HG03280 (cell line): Measurements from ENCODE around the gene COG2.

Experiments used
- ATAC-seq: cut with Tn5 transposase; IDR thresholded peaks from one replicate; pipeline ENCODE4 v1.9.1; 2021; ENCODE audit warnings: mild to moderate bottlenecking, moderate library complexity; ENCODE audit not compliant: unreplicated experiment

COG2 gene

GRCh38 chr1:230668227-230668626, 25.9 kb downstream of the COG2 start:
- no peak for ATAC-seq

DNA sequence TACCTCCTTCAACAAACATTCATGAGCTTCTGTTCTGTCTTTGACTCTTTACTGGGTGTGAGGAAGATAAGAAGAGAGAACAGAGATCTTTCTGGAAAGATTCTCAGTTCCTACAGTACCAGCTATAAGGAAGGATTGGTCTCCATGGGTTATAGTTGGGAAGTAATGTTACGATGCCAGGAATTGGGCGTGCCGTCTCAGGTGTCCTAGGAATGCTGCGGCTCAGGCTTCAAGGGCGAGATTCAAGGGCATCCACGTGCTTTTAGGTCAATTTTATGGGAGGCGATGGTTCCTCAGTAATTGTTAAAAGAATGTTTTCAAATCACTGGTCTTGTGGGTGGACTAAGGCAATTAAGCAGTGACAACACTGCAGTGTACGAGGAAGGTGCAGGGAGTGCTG, 27.3 kb downstream of the COG2 start:
- no peak for ATAC-seq

- ATAC-seq = no peak
Observed at GRCh38 chr1:230674581-230674980, 32.3 kb downstream of the COG2 start.

- no peak for ATAC-seq
Observed at GRCh38 chr1:230677200-230677599, 34.9 kb downstream of the COG2 start.

DNA sequence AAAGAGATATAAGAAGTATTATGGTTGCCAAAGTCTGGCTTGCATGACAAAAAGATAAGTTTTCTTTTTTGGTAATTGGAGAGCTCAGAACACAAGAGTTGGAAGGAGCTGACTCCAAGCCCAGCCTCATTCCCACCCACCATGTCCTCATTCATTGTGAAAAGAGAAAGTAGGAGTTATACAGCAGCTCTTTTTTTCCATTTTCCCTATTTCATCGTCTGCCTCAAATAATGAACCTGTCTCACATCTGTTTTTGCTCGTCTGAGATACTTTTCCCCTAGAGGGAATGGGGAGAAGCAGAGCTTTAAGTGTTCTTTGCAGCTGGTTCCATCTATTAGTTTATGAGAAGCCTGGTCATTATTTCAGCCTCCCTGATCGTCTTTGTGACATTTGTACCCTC, 36.9 kb downstream of the COG2 start:
- ATAC-seq = no peak

DNA sequence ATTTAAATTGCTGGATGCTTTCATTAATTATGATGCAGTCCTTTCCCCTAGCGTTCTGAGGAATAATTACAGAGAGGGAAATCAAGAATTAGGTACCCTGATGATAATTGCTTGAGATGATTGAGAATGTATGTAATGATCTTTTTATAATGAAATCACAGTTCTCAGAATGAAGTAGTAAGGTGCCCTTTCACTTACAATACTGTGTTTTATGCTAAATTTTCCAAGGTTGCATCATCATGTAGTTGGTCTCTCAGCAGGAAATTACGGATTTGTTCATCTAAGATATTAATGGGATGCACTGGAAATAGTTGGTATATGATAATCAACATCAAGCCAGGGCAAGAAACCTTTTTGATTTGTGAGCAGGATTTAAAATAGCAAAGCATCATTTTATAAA, 37.5 kb downstream of the COG2 start:
- no peak for ATAC-seq

DNA sequence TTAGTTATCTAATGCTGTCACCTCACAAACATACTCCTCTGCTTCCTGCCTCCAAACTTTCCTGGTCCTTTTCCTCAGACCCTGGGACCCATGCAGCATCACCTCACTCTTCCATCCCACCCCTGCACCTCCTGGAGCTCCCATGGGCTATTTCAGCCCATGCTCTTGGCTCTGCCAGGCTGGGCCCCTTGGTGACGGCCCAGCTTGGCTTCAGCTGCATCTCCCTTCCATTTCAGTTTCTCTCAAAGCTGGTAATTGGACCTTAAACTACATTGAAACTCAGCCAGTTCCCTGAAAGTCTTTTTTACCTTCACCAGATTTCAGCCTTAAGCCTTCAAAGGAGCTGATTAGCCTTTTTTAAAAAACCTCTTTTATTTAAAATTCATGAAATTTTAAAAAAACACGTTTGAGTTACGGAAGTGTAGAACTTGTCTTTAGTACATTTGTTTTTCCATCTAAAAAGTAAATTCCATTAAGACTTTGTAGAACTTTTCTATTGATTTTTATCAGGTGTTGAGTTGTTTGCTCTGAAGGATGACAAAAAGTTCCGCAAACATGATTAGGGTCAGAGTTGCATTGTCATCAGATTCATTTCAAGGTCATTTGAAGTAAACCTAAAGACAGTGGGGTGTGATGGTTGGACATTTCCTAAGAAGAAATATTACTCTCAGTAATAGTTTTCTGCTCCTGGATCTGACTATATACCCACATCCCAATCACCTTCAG, 38.2 kb downstream of the COG2 start:
- no peak for ATAC-seq

DNA sequence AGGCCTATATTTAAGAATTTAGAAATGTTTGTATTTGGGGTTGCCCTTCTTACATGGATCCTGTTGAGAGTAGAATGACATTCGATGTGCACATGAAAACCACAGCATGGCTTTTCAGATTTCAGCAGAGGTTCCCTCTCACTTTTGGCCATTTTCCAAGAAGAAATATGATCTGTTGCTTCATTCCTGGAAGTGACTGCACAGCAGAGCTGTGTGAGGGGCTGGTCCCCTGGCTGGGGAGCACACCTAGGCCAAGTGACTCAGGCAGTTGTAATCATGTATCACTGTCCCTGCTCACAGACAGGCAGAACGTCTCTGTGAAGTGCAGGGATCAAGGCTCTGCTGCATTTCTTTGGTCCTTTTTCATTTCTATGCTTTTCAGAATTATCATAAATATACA, 39.3 kb downstream of the COG2 start:
- no peak for ATAC-seq

DNA sequence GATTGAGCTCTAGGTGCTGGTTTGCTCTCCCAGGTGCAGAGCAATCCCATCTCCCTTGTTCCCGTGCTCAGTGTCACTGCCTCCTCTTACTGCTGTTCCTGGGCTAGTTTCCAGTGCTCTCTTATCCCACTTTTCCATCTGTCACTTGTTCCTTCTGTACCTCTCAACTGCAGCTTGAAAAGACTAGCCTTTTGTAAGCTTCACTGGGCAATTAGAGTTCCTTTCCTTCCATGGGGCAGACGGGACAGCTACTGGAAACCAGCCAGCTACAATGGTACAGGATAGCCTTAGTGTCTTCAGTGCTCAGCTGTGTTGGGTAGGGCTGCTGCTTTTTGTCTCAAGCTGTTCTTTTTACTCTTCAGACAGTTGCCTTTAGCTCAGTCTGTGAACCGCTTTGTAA, 40.0 kb downstream of the COG2 start:
- no peak for ATAC-seq

- no peak for ATAC-seq
Observed at GRCh38 chr1:230682882-230683610, 40.8 kb downstream of the COG2 start.

DNA sequence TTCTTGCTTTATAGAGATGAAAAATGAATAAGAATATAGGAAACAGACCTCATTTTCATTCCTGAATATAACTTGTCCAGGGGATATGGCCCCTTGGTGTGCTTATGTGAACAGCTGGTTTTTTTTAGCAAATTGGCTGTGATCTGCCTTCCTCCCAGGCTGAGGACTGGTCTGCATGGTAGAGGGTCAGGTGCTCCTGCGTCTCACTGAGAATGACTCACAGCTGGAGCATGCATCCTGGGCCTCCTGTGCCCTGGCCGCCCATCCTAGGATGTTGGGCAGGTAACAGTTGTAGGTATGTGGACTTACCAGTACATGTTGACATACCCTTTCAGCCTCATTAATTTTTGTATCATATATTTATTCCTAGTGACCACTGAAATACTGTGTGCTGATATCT, 41.9 kb downstream of the COG2 start:
- no peak for ATAC-seq

DNA sequence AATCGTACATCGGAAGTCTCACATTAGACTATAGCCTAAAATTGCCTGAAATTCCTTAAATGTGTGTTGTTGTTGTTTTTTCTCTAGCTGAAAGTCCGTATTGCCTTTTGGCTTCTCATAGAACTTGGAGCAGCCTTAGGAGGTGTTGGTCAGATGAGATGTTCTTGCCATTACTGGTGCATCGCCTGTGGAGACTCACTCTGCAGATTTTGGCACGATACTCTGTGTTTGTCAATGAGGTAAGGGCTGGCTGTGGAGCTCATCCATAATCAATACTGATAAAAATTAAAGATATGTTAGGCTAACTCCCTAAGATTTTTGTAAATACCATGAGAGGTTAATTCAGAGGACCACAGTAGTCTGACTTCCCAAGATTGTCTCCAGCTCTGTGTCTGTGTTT, 42.7 kb downstream of the COG2 start:
- ATAC-seq = no peak

- no peak for ATAC-seq
Observed at GRCh38 chr1:230686747-230687146, 44.5 kb downstream of the COG2 start.

DNA sequence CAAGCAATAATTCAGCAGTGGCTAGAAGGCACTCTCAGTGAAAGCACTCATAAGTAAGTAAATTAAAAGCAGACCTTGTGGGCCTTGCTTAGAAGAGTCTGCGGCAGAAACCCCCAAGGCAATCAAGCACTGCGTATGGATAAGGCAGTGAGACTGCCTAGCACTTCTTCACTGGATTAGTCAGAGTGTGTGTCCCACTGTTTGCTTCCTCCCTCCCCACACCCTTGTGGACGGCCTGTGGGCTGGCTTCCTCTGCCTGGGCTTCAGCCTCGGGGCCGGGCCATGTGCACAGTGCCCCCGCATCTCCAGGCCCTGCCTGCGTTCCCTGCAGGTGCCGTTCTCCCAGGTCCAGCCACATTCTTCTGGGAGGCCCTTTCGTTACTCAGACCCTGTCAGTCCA, 47.8 kb downstream of the COG2 start:
- no peak for ATAC-seq

DNA sequence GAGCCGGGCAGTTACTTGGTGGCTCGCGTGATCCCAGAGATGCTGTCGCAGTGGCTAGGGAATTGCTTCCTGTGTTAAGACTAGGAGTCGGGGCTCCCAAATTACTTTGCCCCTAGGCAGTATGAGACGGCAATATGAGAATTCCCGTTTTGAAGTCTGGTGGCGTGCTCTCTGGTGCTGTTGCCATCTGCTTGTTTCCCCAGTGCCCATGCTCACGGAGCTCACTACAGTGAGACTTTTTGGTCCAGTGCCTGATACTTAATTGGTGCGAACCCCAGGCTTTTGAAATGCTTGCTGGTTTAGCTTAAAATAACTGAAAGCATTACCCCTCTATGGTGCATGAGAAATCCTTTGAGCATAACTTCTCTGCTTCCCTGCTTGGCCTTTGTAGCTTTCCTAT, 49.3 kb downstream of the COG2 start:
- ATAC-seq = no peak

DNA sequence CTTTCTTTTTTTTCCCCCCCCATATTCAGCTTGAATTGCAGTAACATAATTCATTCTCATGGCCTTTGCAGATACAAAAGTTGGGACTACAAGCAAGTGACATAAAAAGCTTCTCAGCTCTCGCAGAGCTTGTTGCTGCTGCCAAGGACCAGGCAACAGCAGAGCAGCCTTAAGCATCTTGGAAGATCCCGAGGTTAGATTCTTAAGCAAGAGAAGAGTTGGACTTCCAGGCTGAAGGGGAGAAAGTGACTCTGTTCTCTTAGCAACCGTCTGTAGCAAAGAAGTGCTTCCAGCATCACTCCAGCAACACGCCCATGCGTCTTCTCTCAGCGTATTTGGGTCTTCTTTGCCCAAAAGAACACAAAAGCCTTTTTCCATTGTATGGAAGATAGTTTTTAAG, 50.9 kb downstream of the COG2 start:
- ATAC-seq = no peak

GRCh38 chr1:230693777-230694176, 51.5 kb downstream of the COG2 start:
- no peak for ATAC-seq

- ATAC-seq = no peak
Observed at GRCh38 chr1:230694464-230694863, 52.2 kb downstream of the COG2 start.

GRCh38 chr1:230694991-230695390, 52.7 kb downstream of the COG2 start:
- no peak for ATAC-seq

- ATAC-seq = no peak
Observed at GRCh38 chr1:230696218-230696617, 53.9 kb downstream of the COG2 start.

DNA sequence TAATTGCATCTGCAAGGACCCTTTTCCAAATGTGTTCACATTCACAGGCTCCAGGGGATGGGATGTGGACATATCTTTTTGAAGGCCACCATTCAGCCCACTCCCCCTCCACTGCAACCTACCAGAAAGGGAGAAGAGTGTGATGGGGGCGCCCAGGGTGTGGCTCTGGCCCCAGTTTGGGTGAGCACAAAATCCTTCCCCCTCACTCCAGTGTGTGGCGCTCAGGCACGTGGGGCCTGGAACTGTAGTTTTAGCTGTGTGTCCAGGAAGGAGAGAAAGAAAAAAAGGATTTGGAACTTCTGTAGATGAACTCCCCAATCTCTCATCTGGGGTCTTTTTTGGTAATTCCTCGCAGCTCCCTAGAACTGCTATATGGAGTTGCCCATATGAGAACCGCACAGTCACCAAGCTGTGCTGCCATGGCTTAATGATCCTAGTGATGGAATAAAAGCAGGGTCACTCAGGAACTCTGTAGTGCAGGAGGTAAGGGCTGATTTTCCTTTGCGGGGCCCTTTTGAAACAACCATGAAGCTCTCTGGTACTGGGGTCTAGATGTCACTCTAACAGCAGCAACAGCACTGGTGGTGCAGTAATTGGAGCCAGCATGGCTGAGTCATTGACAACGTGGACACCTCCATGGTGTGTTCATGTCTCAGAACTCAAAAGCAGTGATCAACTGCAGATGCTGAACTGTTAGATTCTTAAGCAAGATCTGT, 54.6 kb downstream of the COG2 start:
- no peak for ATAC-seq

- ATAC-seq = no peak
Observed at GRCh38 chr1:230698130-230698529, 55.8 kb downstream of the COG2 start.
